Central memory CD8-positive, alpha-beta T cell (primary cell): Measurements from ENCODE around the gene MEG3.

Experiments
- ATAC-seq: fragments of 150-1000 bp; cut with Tn5 transposase; replicated peaks from 2 replicates; pipeline ENCODE4 v1.10.0; 2022; ENCODE audit warnings: mild to moderate bottlenecking, moderate FRiP score, moderate number of reproducible peaks; ENCODE audit not compliant: poor library complexity, severe bottlenecking; ENCODE audit errors: extremely low read depth
- DNase-seq, 2 donors: peaks; one replicate each; pipeline ENCODE4 v3.0.0; 2021; ENCODE audit warnings: low spot score in 2 of 2
- H3K27ac Mint-ChIP-seq: one replicate; pipeline ENCODE4 v1.8.0; 2022; ENCODE audit warnings: low read depth, mild to moderate bottlenecking, moderate library complexity, mixed read lengths
- H3K27me3 Mint-ChIP-seq: one replicate; pipeline ENCODE4 v1.8.0; 2022; ENCODE audit warnings: mixed read lengths
- H3K36me3 Mint-ChIP-seq: one replicate; pipeline ENCODE4 v1.8.0; 2022; ENCODE audit warnings: mild to moderate bottlenecking, moderate library complexity, mixed read lengths; ENCODE audit not compliant: insufficient read depth
- H3K4me1 Mint-ChIP-seq: one replicate; pipeline ENCODE4 v1.8.0; 2022; ENCODE audit warnings: mixed read lengths
- H3K4me3 Mint-ChIP-seq: one replicate; pipeline ENCODE4 v1.8.0; 2022; ENCODE audit warnings: mild to moderate bottlenecking, moderate library complexity, mixed read lengths
- H3K9me3 Mint-ChIP-seq: one replicate; pipeline ENCODE4 v1.8.0; 2022; ENCODE audit warnings: mixed read lengths

The MEG3 gene

DNA sequence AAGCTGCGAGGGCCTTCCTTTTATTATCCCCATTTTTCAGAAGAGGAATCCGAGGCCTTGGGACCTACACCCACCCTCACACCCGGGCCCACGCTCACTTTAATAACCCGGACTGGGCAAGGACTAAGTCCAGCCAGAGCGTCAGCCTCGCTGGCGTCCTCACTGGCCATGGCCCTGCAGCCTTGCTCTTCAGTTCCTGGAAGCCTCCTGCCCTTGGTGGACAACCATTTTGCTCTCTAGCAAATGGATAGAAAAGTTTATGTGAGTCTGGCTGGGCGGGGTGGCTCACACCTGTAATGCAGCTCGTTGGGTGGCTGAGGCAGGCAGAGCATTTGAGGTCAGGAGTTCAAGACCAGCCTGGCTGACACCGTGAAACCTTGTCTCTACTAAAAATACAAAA lies 67.8 kb downstream of the MEG3 start:
- Mint-ChIP-seq H3K4me3 (no peak overlapping the region), H3K4me1 (no peaks in the 10 kb centered on the region), H3K36me3 (no peaks in the 10 kb centered on the region), H3K27me3 (peaks cover 67% of the 10 kb centered on the region), H3K9me3 (no peaks in the 10 kb centered on the region), H3K27ac (no peak overlapping the region)
- ATAC-seq: no peak
- no peak for DNase-seq

DNA sequence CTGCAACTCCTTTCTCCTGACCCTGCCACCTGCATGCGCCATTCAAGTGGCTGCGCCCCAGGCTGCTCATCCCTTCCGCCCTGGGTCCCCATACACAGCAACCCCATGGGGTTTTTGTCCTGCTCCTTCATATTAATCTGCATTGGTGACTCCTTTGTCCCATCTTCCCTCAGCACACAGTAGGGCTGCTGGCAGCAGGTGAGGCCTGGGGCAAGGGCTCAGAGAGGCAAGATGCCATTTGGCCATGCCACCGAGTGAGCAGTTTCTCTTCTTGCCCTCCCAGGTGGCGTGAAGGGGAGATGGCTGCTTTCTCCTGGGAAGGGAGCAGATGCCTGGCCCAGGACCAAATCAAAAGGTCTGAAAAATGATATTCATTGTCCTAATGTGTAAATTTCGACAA lies 68.5 kb downstream of the MEG3 start:
- DNase-seq: no peak
- ATAC-seq: no peak
- peaks cover 67% of the 10 kb centered on the region for H3K27me3 Mint-ChIP-seq
- no peaks in the 10 kb centered on the region for H3K4me1 Mint-ChIP-seq
- no peaks in the 10 kb centered on the region for H3K9me3 Mint-ChIP-seq
- H3K27ac Mint-ChIP-seq: no peak overlapping the region
- H3K4me3 Mint-ChIP-seq: no peak overlapping the region
- H3K36me3 Mint-ChIP-seq: no peaks in the 10 kb centered on the region

DNA sequence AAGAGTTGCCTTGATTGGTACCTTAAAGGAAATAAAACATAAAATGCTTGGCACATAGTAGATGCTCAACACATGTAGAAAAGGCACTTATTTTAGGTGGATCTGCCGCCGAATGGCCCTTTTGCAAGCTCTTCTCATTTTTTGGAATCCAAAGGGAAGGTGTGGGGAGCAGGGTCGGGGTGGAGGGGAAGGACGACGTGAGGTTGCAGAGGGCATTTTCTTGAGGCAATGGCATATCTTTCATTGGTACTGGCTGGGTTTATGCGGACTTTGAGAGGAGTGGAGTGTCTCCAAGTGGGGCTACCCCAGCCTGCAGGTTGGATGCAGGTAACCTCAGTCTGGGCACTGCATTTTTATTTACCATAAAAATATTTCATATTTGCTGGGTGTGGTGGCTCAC lies 69.5 kb downstream of the MEG3 start:
- DNase-seq: no peak
- Mint-ChIP-seq H3K27ac (no peak overlapping the region), H3K36me3 (no peaks in the 10 kb centered on the region), H3K27me3 (peaks cover 73% of the 10 kb centered on the region), H3K9me3 (no peaks in the 10 kb centered on the region), H3K4me1 (no peaks in the 10 kb centered on the region), H3K4me3 (no peak overlapping the region)
- no peak for ATAC-seq

DNA sequence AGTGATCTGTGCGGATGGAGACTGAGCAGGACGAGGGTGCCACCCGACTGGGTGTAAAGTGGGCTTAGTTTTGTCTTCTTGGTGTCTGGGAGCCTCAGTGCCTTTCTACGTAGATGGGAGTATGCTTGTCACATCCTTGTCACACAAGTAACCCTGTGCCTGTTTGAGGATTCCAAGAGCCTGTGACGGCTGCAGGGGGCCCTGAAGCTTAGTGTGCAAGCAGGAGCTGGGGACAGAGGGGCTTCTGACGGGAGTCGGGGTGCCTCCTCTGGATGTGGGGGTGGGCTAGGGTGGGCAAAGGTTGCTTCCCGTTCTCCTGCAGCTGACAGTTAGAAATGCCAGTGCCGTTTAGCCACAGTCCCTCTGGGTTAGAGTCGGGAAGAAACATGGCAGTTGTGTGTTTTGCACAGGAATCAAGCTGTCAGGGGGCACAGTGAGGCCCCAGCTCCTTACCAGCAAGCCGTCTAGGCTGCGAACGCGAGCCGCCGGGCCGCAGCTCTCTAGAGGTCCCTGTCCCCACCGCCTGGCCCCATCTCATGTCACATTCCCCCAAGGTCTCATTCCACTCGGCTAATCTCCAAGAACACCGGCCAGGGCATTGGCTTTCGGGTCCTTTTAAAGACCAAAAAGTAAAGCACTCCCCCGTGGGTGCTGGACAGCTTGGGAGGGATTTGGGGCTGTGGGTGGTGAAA lies 70.6 kb downstream of the MEG3 start:
- ATAC-seq: no peak
- Mint-ChIP-seq H3K27me3 (peaks cover 82% of the 10 kb centered on the region), H3K4me1 (no peaks in the 10 kb centered on the region), H3K9me3 (no peaks in the 10 kb centered on the region), H3K36me3 (no peaks in the 10 kb centered on the region), H3K27ac (no peak overlapping the region), H3K4me3 (no peak overlapping the region)
- no peak for DNase-seq

DNA sequence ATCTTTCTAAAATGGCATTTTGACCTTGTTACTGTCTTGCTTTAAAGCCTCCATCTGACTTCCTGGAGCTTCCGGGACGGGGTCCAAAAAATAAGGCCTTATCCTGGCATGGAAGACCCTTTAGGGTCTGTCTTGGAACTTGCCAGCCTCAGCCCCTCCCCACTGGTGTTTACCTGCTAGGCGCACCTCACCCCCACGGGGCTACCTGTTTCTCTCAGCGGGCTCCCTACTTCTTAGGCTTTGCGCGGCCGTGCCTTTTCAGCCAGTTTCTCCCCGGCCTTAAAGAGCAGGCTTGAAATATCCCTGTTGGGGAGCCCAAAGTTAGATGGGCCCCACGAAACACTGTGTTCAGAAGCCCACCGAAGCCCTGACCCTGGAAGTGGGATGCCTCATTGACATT lies 72.5 kb downstream of the MEG3 start:
- Mint-ChIP-seq H3K4me3 (no peak overlapping the region), H3K36me3 (no peaks in the 10 kb centered on the region), H3K27me3 (peaks cover 89% of the 10 kb centered on the region), H3K9me3 (no peaks in the 10 kb centered on the region), H3K27ac (no peak overlapping the region), H3K4me1 (no peaks in the 10 kb centered on the region)
- DNase-seq (no peak), ATAC-seq (no peak)

DNA sequence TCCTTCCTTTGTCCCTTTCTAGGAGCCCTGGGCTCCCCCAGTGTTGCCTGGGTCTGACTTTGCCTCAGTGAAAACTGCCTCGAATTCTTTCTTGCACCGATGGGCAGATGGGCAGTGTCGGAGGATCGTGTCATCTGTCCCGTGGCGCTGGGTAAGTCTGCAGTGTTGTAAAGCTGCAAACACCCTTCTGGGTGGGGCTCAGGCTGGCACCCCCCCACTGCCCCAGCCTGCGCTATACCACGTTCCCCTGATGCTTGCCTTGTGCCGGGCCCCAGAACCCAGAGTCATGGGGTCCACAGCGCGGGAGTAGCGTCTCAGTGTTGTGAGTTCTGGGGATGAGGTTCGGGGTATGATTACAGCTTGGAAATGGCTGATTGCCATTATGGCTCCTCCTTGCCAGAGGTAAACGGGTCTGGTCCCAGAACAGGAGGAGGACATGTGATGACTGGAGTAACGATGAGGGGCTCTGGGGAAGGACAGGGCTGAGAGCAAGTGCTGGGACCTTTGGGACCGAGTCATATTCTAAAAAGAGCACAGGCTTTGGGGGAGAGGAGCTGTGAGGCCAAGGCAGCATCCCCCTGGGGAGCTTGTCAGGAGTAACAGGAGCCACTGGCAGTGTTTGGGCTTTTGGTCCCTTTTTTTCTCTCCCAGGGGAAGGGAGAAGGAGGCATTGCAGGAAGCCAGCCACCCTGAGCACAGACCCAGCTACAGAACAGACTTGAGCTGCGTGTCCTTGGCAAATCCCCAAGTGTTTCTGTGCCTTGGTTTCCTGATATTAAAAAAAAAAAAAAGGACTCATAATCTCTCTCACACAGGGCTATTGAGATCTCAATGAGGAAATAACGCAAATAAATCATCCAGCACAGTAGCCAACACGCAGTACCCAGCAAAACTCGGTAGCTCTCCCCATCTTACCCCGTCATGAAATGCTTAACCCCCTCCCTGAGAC lies 73.3 kb downstream of the MEG3 start:
- peaks cover 95% of the 10 kb centered on the region for H3K27me3 Mint-ChIP-seq
- no peak overlapping the region for H3K27ac Mint-ChIP-seq
- no peak overlapping the region for H3K4me3 Mint-ChIP-seq
- ATAC-seq (no peak), DNase-seq (peak in 1 of 2 donors; percentile 9)
- H3K36me3 Mint-ChIP-seq: no peaks in the 10 kb centered on the region
- no peaks in the 10 kb centered on the region for H3K4me1 Mint-ChIP-seq
- no peaks in the 10 kb centered on the region for H3K9me3 Mint-ChIP-seq

DNA sequence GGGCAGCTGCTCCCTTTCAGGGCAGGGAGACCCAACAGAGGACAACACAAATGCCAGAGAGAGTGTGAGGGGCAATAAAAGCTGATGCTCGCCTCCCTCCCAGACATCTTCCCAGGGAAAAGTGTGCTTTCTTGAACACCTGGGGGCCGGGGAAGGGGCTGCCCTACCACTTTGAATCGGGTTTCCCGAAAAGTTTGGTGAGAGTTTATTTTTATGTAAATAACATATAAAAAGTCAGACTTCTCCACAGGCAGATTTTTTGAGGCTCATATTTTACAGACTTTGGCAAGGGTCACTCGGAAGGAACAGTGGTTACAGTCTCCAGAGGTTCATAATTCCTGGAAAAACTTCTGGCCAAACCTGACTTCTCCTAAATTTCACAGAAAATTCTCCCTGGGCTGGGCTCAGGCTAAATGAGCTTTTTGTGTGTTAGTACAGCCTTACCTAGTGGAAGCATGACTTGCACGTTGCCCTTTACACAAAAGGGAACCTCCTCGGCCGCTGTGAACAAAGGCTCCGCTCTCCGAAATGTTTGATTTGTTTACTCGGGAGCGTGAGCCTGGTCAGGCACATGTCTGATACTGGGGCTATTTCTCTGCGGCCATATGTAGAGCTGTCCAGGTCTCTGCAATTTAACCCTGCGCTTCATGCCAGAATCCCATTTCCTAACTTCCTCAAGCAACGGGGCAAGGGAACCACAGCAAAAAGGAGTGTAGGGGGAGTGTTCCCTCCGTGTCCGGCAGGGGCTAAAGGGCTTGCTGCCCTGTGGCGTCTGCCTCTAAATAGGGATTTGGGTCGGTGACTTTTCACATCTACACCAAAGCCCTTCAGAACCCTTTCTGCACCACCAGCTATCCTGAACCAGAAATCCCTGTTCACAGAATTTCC lies 74.2 kb downstream of the MEG3 start:
- Mint-ChIP-seq H3K27ac (no peak overlapping the region), H3K4me1 (no peaks in the 10 kb centered on the region), H3K27me3 (peaks cover 94% of the 10 kb centered on the region), H3K9me3 (no peaks in the 10 kb centered on the region), H3K36me3 (no peaks in the 10 kb centered on the region), H3K4me3 (no peak overlapping the region)
- ATAC-seq: no peak
- no peak for DNase-seq

DNA sequence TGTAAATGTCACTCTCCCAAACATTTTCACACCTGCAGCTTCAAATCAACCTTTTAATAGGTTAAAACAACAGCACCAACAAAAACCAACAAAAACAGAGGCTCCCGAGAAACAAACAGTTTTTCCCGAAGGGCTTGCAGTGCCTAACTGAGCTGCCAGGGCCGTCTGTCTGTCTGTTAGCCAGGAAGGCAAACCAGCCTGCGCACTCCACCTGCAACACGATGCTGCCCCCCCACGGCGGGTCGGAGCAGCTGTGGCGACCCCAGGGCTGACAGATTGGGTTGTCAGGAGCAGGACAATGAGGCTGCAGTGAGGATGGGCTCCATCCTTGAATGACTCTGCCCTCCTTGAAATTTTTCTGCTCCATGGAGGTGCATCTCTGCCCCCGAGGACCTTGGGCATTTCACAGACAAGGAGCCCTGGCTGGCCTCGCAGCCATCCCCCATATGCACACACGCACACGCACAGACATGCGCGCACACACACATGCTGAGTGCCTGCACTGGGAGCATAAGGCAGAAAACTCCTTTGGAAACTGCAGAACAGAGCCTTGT lies 75.0 kb downstream of the MEG3 start:
- Mint-ChIP-seq H3K27me3 (peaks cover 94% of the 10 kb centered on the region), H3K36me3 (peaks cover 1% of the 10 kb centered on the region), H3K4me3 (no peak overlapping the region), H3K9me3 (no peaks in the 10 kb centered on the region), H3K27ac (no peak overlapping the region), H3K4me1 (no peaks in the 10 kb centered on the region)
- no peak for DNase-seq
- no peak for ATAC-seq

DNA sequence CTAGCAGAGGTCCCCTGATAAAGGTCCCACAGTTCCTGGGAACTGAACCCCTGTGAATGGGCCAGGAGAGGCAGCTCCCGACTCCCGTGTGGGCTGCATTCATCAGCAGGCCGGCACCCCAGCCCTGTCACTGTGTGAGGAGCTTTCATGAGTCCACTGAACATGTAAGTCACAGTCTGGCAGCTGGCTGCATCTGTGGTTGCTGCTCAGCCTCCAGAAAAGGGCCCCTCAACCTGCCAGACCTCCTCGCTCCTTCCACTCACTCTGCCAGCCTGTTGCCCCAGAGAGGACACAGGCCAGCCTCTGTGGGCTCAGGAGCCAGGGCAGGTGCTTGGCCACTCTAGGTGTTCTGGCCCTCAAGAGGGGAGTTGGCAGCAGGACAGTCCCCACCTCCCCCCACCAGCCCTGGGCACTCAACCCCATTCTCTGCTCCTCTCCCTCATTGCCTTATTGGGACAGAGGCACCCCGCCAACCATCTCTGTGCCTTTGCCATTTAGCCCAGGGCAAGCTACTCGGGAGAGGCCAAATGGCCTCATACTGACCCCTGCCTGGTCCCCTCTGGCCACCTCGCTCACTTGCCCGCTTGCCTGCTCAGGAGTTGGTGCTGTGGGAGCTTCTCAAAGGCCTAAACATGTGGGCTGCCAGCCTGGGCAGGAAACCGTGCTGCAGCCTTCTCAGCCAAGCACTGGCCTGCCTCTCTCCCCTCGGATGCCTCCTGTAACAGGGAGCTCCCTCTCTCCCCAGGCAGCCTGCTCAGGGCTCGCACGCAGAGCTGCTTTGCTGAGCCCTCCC lies 75.7 kb downstream of the MEG3 start:
- H3K4me1 Mint-ChIP-seq: no peaks in the 10 kb centered on the region

DNA sequence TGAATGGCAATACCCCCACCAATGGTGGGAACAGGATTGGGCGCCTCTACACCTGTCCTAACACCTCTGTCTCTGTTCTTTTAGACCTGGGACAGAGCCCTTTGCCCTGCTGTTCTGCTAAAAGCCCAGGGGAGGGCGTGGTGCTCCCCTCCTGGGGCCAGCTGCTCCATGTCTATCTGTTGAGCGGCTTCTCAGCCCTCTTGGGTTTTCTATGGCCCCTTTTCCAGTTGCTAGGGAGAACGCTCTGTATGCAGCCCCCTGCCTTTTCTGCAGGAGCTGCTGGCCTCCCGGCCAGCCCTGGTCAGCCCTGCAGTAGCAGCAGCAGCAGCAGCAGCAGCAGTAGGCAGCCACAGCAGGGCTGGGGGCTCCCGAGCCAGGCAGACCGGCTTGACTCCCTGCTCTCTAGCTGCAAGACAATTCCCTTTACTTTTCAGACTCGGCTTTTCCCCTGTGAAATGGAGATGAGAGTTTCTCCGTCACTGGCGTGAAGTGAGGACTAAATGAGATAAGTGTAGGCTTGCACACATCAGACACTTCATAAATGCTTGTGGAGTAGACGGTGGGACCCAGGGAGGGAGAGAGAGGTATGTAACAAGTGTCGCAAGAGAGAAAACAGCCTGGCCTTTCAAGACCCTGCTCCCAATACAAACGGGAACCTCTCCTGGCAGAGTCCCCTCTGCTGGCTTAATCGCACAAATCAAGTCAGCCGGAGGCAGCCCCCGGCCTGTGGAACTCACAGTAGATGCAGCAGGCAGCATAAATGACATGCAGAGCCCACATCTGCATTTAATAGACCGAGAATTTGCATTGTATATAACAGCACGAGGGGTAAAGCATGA lies 76.6 kb downstream of the MEG3 start:
- Mint-ChIP-seq H3K36me3 (peaks cover 1% of the 10 kb centered on the region), H3K9me3 (no peaks in the 10 kb centered on the region), H3K4me3 (no peak overlapping the region), H3K27me3 (peaks cover 81% of the 10 kb centered on the region), H3K4me1 (no peaks in the 10 kb centered on the region), H3K27ac (no peak overlapping the region)
- no peak for DNase-seq
- ATAC-seq: no peak

More for the DNA sequence above, 75.7 kb downstream of the MEG3 start:
- ATAC-seq (no peak), DNase-seq (no peak)
- Mint-ChIP-seq H3K27ac (no peak overlapping the region), H3K9me3 (no peaks in the 10 kb centered on the region), H3K27me3 (peaks cover 91% of the 10 kb centered on the region), H3K4me3 (no peak overlapping the region), H3K36me3 (peaks cover 1% of the 10 kb centered on the region)

DNA sequence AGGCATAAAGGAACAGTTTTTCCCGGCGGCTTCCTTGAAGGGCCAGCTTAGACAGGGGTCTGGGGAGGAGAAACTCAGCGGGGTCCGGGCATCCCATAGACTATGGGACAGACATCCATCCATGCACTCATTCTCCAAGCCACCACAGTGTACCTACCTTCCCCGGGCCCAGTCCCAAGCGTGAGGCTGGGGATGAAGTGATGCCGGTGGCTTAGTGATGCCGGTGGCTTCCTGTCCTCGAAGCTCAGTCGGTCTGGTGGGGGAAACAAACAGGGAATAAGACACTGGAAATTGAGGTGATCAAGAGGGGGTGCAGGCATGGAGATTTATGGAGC lies 77.2 kb downstream of the MEG3 start:
- no peaks in the 10 kb centered on the region for H3K4me1 Mint-ChIP-seq
- no peak overlapping the region for H3K27ac Mint-ChIP-seq
- peaks cover 1% of the 10 kb centered on the region for H3K36me3 Mint-ChIP-seq

More for the DNA sequence above, 77.2 kb downstream of the MEG3 start:
- no peak for ATAC-seq
- no peaks in the 10 kb centered on the region for H3K9me3 Mint-ChIP-seq
- H3K4me3 Mint-ChIP-seq: no peak overlapping the region
- DNase-seq: no peak
- H3K27me3 Mint-ChIP-seq: peaks cover 79% of the 10 kb centered on the region
